ENCODE results near the gene PIP5KL1.

PIP5KL1 gene

DNA sequence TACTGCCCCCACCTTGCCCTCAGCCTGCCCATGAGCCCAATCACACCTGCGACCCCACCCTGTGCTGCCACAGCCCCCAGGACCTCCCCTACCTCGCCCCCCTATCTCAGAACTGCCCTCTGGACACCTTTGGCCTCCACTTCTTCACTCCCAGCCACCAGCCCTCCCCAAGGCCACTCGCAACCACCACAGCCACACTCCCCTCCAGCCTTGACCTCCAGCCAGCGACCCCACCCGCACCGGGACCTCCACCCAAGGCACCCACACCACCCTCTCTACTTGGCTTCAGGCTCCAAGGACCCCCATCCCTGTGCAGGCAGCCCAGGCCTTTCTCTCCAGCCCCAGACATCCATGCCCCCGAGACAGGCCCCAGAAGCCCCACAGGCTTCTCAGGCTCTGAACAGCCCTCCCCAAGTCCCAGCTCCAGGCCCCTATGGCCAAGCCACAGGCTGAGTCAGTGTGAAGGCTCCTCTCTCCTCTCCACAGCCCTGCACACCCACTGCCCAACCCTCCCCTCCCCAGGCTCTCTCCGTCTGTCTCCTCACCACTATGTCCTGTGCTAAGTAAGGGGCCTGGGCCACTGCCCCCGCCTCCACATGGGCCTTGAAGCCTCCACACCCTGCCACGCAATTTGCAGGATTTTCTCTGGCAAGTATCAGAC lies 55.1 kb downstream of the PIP5KL1 start:
- Mint-ChIP-seq H3K4me3 (no peak overlapping the region), H3K36me3 (ENCODE audit: insufficient read depth) (peaks cover 11% of the 10 kb centered on the region), H3K4me1 (ENCODE audit: low read depth in 2 of 2) (peaks cover 8 to 15% of the 10 kb centered on the region in 2 donors), H3K27me3 (no peaks in the 10 kb centered on the region), H3K9me3 (no peaks in the 10 kb centered on the region), H3K27ac (no peak overlapping the region)
- ATAC-seq (replicated peaks) (no peak), DNase-seq (no peak)

DNA sequence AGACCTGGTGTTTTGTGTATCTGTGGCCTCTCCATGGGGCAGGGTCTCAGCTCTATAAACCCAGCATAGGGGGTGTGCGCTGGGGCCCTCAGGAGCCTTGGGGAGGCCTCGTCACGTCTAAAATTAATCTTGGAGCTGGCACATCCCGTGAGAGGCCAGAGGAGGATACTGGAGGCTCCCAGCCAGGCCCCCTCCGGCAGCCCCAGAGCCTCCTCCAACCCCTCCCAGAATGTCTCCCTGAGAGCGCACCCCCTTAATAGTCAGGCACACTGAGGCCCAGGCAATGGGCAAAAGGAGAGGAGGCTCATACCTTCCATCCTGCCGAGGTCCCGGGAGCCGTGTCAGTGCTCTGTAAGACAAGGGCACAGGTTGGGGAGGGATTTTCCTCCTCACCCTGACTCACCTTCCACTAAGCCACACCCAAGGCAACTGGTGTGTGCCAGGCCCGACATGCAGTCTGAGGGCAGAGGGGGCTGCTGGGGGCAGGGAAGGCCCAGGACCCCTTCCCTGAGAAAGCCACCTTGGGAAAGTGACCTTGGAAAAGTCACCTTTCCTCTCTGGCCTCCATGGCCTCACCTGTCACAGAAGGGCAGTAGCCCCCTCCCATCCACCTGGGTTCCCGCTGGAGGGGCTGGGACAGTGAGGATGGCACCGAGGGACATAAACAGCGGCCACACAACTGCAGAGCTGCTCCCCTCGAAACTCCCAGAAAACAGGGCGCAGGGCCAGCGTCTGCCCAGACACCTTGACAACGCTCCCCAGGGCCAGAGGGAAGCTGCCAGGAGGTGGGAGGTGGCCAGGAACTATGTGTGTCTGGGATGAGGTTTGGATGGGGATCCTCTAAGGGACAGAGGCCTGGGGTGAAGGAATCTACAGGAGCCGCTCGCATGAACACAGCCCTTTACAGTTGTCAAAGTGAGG lies 56.0 kb downstream of the PIP5KL1 start:
- ATAC-seq (replicated peaks) (no peak), DNase-seq (no peak)
- Mint-ChIP-seq H3K27ac (peak overlapping the region in 1 of 2 donors; percentile 23), H3K27me3 (no peaks in the 10 kb centered on the region), H3K4me1 (ENCODE audit: low read depth in 2 of 2) (peaks cover 8 to 15% of the 10 kb centered on the region in 2 donors), H3K4me3 (no peak overlapping the region), H3K9me3 (no peaks in the 10 kb centered on the region), H3K36me3 (ENCODE audit: insufficient read depth) (peaks cover 8% of the 10 kb centered on the region)

DNA sequence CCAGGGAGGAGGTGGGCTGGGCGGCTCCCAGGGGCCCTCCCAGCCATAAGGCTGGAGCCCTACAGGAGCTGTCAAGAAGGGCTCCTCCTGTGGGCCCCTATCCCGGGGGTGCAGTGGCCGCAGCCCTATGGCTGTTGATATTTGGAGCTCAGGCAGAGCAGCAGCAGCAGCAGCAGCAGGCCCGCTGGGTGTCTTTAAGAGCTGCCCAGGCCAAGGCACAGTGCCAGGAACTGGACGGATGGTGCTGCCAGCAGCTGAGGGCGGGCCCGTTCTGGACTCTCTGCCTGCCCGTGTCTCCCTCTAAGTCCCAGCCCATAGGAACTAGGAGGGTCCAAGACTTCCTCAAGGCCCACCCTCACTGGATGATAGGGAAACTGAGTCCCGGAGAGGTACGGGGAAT lies 56.7 kb downstream of the PIP5KL1 start:
- peaks cover 6% of the 10 kb centered on the region for H3K36me3 Mint-ChIP-seq (ENCODE audit: insufficient read depth)
- H3K27ac Mint-ChIP-seq, result no peak overlapping the region
- ATAC-seq (replicated peaks) (no peak), DNase-seq (no peak)
- H3K4me3 Mint-ChIP-seq, result no peak overlapping the region
- H3K9me3 Mint-ChIP-seq, result no peaks in the 10 kb centered on the region
- no peaks in the 10 kb centered on the region for H3K27me3 Mint-ChIP-seq
- peaks cover 10 to 15% of the 10 kb centered on the region in 2 donors for H3K4me1 Mint-ChIP-seq (ENCODE audit: low read depth in 2 of 2)

DNA sequence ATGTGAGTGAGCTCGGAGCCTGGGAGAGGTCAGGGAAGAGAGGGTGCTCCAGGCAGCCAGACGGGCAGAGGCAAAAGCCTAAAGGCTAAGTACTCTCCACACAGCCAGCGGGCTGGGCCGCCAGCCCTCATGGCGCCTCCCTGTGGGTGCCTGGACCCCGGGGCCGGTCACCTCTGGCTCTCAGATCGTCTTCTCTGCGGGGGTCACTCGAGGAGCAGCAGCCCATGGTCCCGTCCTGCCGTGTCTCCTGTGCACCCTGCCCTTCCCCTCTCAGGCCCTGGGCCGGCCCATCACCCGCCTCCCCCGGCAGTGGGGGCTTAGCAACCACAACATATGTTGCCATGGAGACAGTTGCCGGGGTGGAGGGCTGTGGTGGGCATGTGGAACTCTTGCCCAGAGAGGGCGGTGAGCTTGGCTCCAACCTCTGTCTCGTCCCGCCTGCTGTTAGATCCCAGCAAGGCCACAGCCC lies 57.3 kb downstream of the PIP5KL1 start:
- Mint-ChIP-seq H3K36me3 (ENCODE audit: insufficient read depth) (peaks cover 2% of the 10 kb centered on the region), H3K4me3 (no peak overlapping the region), H3K27ac (no peak overlapping the region), H3K9me3 (no peaks in the 10 kb centered on the region), H3K27me3 (no peaks in the 10 kb centered on the region), H3K4me1 (ENCODE audit: low read depth in 2 of 2) (peaks cover 8 to 12% of the 10 kb centered on the region in 2 donors)
- no peak for DNase-seq
- ATAC-seq (replicated peaks), result no peak

DNA sequence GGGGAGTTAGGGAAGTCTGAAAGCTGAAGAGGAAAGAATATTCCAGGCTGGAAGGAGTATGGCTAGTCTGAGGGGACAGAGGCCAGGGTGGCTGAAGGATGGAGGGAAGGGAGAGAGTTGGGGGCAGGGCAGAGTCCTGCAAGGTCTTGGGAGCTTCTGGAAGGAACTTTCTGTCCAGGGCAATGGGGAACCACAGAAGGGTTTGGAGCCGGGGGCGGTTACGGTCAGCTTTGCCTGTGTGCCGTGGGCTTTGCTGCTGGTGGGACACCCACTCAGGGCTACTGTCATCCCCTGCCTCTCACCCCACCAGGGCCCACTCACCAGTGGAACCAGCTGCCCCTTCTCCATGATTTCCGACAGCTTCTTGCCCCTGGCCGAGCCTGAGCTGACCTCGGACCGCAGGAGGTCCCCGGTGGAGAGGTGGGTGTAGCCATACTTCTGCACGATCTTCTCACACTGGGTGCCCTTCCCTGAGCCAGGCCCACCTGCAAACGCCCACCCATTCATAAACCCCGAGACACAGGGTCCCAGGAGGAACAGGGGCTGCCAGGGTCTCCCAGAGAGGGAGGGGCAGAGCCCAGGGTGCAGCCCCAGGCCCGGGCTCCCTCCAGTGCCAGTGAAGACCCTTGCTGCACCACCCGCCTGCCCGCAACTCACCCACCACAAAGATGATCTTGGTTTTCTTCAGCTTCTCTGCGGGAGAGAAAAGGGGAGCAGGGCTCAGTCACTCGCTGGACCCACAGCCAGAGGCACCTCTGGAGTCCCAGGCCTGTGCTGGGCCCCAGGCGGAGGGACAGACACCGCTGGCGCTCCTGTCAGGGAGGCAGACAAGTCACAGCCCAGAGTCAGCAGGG lies 58.0 kb downstream of the PIP5KL1 start:
- ATAC-seq (replicated peaks) (no peak), DNase-seq (no peak)
- H3K27me3 Mint-ChIP-seq, result no peaks in the 10 kb centered on the region
- H3K4me3 Mint-ChIP-seq, result no peak overlapping the region
- H3K36me3 Mint-ChIP-seq (ENCODE audit: insufficient read depth), result peaks cover 2% of the 10 kb centered on the region
- no peak overlapping the region for H3K27ac Mint-ChIP-seq
- no peaks in the 10 kb centered on the region for H3K9me3 Mint-ChIP-seq
- peaks cover 2 to 7% of the 10 kb centered on the region in 2 donors for H3K4me1 Mint-ChIP-seq (ENCODE audit: low read depth in 2 of 2)

DNA sequence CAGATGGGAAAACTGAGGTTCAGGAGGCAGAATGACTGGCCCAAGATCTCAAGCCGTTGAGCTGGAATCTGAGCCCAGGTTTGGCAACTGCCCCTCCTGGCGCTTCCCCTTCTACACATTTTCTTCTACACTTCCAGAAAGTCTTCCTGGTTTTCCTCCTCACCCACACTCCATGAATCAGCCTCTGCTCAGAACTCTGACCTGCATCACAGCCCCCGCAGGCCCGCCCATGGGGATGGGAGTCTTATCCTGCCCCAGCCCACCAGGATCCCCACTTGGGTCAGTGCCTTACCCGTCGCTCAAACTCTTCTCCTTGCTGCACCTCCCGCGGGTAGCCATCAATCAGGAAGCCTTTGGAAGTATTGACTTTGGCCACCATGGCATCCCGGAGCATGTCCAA lies 59.0 kb downstream of the PIP5KL1 start:
- ATAC-seq (replicated peaks), result no peak
- Mint-ChIP-seq H3K9me3 (no peaks in the 10 kb centered on the region), H3K27ac (peak overlapping the region in 1 of 2 donors; percentile 13), H3K36me3 (ENCODE audit: insufficient read depth) (peaks cover 2% of the 10 kb centered on the region), H3K4me3 (no peak overlapping the region), H3K4me1 (ENCODE audit: low read depth in 2 of 2) (peaks cover 2 to 7% of the 10 kb centered on the region in 2 donors), H3K27me3 (no peaks in the 10 kb centered on the region)
- no peak for DNase-seq

DNA sequence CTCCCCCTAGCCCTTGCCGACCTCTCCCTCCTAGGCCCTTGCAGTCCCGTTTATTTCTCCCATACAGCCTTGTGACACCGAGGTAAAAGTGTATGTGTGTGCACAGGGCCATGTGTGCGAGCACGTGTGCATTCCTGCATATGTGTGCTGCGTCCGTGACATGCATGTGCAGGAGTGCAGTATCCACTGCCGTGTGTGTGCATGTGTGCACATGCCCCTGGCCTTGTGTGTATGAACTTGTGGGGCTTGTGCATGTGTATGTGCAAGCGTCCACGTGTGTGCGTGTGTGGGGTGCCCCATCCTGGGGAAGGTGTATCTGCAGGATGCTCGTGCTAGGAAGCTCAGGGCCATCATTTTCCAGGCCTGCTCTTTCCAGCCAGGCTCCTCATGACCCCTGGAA lies 59.7 kb downstream of the PIP5KL1 start:
- H3K4me3 Mint-ChIP-seq, result no peak overlapping the region
- no peak for DNase-seq
- no peaks in the 10 kb centered on the region for H3K27me3 Mint-ChIP-seq
- no peak overlapping the region for H3K27ac Mint-ChIP-seq
- peaks cover 3 to 7% of the 10 kb centered on the region in 2 donors for H3K4me1 Mint-ChIP-seq (ENCODE audit: low read depth in 2 of 2)
- peaks cover 2% of the 10 kb centered on the region for H3K36me3 Mint-ChIP-seq (ENCODE audit: insufficient read depth)
- H3K9me3 Mint-ChIP-seq, result no peaks in the 10 kb centered on the region
- no peak for ATAC-seq (replicated peaks)

Measured in effector memory CD8-positive, alpha-beta T cell (primary cell).